ENCODE data around the gene TRAF3IP1.
A peak's percentile ranks its signal among the peaks of the same experiment; 100 is the strongest.
"Not testable (repeated sequence)": the region's sequence is repeated elsewhere in the genome, so short reads cannot be mapped to it uniquely, and the experiment has no call there.

Gene TRAF3IP1

GRCh38 chr2:238428866-238429265 lies 108.5 kb downstream of the TRAF3IP1 start:
- no peak for DNase-seq

GRCh38 chr2:238430781-238431180 lies 110.5 kb downstream of the TRAF3IP1 start:
- DNase-seq = no peak

GRCh38 chr2:238431456-238431855 lies 111.1 kb downstream of the TRAF3IP1 start:
- no peak for DNase-seq

DNA sequence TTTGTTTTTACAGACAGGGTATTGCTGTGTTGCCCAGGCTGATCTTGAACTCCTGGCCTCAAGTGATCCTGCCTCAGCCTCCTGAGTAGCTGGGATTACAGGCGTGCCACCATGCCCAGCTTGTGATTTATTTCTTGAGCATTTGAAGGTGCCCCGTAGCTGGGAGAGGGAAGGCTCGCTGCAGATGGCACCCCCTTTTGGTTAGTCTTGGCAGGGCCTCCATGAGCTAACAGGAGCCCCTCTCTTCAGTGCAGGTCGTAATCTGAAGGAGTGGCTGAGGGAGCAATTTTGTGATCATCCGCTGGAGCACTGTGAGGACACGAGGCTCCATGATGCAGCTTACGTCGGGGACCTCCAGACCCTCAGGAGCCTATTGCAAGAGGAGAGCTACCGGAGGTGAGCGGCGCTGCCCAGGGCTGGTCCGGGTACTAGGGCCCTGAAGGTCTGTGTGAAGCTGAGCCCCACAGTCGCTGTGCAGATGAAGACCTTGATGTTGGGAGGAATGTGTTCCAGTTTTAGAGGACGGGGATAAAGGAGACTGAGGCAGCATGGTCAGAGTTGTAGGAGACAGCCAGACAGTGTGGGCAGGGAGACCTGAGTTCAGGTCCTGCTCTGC lies 113.1 kb downstream of the TRAF3IP1 start:
- no peak for DNase-seq

DNA sequence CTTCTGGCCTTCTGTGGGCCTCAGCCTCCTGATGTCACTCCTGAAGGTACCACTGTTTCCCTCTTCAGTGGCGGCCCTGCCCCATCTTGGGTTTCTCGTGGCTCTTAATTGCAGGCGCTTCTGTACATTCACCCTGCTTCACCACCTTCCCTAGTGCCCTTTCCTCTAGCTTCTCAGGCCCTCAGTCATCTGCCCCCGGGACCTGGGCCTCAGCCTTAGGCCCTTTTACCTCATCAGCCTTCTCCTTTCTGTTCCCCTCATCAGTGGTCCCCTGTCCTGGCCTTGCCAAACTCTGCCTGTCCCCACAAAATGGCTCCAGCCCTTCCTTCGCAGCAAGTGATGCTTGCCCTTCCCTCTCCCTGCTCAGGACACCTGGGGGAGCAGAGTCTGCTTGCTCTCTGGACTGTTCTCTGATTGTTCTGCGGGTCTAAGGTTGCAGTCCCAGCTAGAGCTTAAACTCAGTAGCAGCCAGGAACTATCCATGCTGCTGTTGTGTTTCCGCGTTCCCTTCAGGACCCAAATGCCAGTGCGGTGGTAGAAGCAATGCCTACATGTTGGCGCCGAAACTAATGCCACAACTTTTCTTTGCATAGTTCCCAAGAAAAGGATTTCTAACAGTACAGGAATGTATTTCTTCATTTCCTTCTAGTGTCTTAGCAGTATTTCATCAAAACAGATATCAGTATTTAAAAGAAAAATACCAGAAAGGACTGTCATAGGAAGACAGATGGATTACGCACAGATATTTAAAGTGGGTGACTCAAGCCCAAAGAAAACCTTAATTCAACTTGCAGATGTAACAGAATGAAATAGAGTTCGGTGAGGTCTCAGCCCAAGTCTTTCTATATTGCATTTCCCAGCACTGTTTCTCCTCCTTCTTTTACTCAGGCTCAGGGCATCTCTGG lies 113.9 kb downstream of the TRAF3IP1 start:
- peak; percentile 93 for DNase-seq

- no peak for DNase-seq
Observed at GRCh38 chr2:238434846-238435751, 114.8 kb downstream of the TRAF3IP1 start.

DNA sequence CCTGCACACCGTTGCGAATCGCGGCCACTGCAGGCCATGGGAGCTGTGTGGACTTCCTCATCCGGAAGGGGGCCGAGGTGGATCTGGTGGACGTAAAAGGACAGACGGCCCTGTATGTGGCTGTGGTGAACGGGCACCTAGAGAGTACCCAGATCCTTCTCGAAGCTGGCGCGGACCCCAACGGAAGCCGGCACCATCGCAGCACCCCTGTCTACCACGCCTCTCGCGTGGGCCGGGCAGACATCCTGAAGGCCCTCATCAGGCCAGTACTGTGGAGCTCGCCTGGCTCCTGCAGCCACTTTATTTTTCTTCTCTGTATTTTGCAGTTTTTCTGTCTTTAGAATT lies 115.4 kb downstream of the TRAF3IP1 start:
- DNase-seq = no peak

- peak; percentile 81 for DNase-seq
Observed at GRCh38 chr2:238438856-238439849, 118.8 kb downstream of the TRAF3IP1 start.

DNA sequence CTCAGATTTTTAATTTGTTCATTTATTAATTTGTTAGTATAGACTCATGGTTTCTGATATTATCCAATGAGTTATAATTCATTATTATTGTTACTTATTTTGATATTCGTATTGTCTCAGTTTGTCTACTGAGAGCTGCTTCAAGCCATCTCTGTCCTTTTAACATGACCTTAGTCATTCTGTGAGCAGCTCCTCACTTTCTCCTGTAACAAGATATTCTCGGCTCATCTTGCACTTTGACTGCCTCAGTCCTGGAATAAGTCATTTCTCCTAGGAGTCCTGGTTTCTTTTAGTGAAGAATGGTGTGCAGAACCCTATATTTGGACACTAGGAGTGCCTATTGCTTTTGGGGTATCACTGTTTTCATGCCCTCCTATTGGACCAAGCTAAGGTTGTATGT lies 119.6 kb downstream of the TRAF3IP1 start:
- no peak for DNase-seq

- DNase-seq = no peak
Observed at GRCh38 chr2:238440331-238440730, 120.0 kb downstream of the TRAF3IP1 start.

DNA sequence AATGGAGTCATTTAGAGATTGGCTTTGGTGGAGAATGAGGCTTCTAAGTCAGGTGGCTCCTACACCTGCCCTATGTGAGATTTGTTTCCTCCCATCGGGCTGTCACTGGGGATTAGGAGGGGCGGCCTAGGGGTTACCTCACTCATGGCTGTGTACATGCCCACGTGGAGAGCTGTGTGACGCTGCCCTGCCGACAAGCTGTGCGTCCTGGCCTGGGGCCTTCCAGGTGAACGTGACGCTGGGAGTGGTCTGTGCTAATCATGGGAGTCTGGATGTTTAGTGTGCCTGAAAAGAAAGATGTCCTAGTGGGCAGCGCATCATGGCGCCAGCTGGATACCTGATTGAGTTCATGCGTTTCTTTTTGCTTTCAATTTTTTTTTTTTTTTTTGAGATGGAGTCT lies 120.4 kb downstream of the TRAF3IP1 start:
- DNase-seq = no peak

DNA sequence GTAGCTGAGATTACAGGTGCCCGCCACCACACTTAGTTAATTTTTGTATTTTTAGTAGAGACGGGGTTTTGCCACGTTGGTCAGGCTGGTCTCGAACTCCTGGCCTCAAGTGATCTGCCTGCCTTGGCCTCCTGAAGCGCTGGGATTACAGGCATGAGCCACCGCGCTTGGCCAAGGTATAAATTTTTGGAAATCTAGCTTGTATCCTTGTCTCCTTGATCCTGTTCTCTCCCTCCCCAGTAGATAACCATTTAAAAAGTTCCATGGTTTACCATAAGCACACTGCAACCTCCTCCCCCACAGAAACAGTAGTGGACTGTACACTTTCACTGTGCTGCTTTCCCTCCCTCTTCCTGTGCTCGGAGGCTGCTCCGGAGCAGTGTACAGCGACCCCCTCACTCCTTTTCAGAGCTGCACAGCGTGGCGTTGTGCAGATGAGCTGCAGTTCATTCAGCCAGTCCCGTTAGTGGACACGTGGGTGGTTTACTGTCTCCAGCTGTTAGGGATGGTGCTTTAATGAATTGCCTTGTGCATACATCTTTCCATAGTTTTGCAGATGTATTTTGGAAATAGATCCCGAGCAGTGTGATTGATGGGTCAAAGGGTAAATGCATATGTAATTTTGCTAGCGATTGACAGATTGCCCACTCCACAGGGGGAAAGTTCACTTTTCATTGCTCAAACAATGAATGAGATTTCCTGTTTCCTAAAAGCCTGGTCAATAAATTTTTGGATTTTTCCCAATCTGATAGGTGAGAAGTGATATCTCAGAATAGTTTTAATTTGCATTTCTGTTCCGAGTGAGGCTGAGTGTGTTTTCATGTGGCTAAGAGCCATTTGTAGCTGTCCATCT lies 121.2 kb downstream of the TRAF3IP1 start:
- no peak for DNase-seq

GRCh38 chr2:238442257-238442656 lies 121.9 kb downstream of the TRAF3IP1 start:
- not testable (repeated sequence) for DNase-seq

GRCh38 chr2:238444242-238444641 lies 123.9 kb downstream of the TRAF3IP1 start:
- no peak for DNase-seq

GRCh38 chr2:238445409-238446190 lies 125.3 kb downstream of the TRAF3IP1 start:
- DNase-seq = no peak

GRCh38 chr2:238446371-238446770 lies 126.1 kb downstream of the TRAF3IP1 start:
- no peak for DNase-seq

GRCh38 chr2:238448031-238448955 lies 128.0 kb downstream of the TRAF3IP1 start:
- DNase-seq = no peak

DNA sequence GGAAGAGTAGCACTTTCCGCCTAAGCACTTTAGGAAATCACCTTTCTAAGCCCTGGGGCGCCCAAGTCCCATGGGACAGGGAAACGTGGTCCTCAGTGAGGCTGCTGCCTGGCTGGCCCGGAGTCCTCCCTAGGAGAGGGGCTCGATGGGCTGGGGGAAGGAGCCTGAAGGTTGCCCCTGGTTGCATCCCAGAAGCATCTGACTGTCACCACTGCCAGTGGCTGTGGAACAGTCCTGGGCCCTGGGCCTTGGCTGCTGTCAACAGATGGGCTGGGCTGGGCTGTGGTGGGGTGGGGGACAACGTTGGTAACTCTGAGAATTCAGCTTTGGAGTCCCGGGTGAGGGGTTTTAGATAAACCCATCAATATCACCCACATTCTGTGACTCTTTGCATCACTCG lies 128.9 kb downstream of the TRAF3IP1 start:
- no peak for DNase-seq

- no peak for DNase-seq
Observed at GRCh38 chr2:238449909-238450417, 129.6 kb downstream of the TRAF3IP1 start.
